BE2C (cell line): ENCODE data around the gene RALGPS2.

ENCODE experiments used
- DNase-seq: peaks from one replicate; pipeline ENCODE4 v3.0.0-alpha.2; 2020
- H3K27me3 ChIP-seq: fragments of 250-450 bp; sonication (Bioruptor Pico); 2 replicates; pipeline ENCODE4 v1.5.1; 2020; ENCODE audit warnings: mild to moderate bottlenecking
- H3K36me3 ChIP-seq: fragments of 250-450 bp; sonication (Bioruptor Pico); 2 replicates; pipeline ENCODE4 v1.5.1; 2020; ENCODE audit warnings: mild to moderate bottlenecking
- H3K4me1 ChIP-seq: fragments of 250-450 bp; sonication (Bioruptor Pico); 2 replicates; pipeline ENCODE4 v1.5.1; 2020
- H3K4me3 ChIP-seq: 2 replicates; pipeline ENCODE4 v1.5.1; 2011; ENCODE audit warnings: low read depth, low read length
- H3K9me3 ChIP-seq: fragments of 250-450 bp; sonication (Bioruptor Pico); 2 replicates; pipeline ENCODE4 v1.5.1; 2020
- TF ChIP-seq, protein P1 (sequence below): IDR thresholded peaks from 2 replicates; pipeline ENCODE4 v1.5.1; 2012; ENCODE audit warnings: mild to moderate bottlenecking, low read depth, low read length

The RALGPS2 gene

DNA sequence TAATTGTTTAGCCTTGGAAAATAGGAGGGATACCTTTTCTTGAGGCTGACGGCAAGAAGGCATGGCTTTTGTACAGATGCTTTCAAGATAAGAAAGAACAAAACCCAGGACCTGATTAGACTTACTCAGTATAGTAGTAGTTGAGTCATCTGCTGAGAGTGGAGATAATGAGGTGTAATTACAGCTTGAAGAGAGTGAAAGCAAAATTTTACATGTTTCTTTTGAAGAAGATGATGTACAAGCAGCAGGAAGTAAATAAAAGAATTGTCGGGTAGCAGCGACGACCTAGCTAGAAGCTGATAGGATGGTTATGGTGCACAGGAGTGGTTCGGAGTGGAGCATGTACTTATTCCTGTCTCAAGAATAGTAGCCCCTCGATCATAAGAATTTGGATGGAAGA, 139.3 kb downstream of the RALGPS2 start:
- Histone ChIP-seq H3K4me3 (no peak overlapping the region), H3K36me3 (no peaks in the 10 kb centered on the region), H3K27me3 (0 out of 2 replicates have a peak, but pooled peaks cover 5% of the 10 kb centered on the region), H3K9me3 (no peaks in the 10 kb centered on the region), H3K4me1 (no peaks in the 10 kb centered on the region)
- DNase-seq, result no peak
- TF ChIP-seq, protein P1, sequence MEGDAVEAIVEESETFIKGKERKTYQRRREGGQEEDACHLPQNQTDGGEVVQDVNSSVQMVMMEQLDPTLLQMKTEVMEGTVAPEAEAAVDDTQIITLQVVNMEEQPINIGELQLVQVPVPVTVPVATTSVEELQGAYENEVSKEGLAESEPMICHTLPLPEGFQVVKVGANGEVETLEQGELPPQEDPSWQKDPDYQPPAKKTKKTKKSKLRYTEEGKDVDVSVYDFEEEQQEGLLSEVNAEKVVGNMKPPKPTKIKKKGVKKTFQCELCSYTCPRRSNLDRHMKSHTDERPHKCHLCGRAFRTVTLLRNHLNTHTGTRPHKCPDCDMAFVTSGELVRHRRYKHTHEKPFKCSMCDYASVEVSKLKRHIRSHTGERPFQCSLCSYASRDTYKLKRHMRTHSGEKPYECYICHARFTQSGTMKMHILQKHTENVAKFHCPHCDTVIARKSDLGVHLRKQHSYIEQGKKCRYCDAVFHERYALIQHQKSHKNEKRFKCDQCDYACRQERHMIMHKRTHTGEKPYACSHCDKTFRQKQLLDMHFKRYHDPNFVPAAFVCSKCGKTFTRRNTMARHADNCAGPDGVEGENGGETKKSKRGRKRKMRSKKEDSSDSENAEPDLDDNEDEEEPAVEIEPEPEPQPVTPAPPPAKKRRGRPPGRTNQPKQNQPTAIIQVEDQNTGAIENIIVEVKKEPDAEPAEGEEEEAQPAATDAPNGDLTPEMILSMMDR, result no peak

DNA sequence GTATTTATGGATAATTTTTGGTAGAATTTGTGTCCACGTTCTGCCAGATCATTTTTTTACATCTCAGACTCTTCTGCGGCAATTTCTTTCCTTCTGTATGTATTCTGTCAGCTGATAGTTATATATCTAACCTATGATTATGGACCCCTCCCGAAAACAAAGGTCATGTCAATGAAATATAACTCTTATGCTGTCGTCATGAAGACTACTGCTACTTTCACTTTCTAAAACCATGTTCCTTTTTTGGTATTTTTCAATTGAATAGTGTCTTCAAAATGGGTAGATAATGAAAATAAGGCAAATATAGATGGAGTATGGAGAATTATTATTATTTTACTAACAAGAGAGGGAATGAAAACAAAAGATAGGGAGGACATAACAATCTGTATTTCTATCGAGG, 142.6 kb downstream of the RALGPS2 start:
- Histone ChIP-seq H3K4me3 (no peak overlapping the region), H3K36me3 (no peaks in the 10 kb centered on the region), H3K9me3 (no peaks in the 10 kb centered on the region), H3K27me3 (0 out of 2 replicates have a peak, but pooled peaks cover 5% of the 10 kb centered on the region), H3K4me1 (no peaks in the 10 kb centered on the region)
- DNase-seq, result no peak
- TF ChIP-seq, protein P1, result no peak

DNA sequence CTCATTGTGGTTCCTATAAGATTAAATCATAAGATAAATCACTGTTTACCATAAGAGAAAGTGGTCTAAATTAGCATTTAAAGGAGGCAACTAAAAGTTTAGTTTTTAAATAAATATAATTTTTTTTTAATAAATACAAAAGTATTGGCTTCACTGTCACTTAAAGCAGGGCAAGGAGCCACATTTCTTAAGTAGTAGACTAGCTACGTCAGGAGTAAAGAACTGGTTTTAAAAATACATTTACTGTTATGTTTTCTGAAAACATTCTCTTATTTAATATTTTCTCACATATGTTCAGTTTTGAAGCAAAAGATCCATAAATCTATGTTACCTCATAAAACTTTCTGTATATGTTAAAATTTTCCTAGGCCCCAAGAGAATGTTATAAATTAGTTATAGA, 143.7 kb downstream of the RALGPS2 start:
- Histone ChIP-seq H3K9me3 (no peaks in the 10 kb centered on the region), H3K27me3 (0 out of 2 replicates have a peak, but pooled peaks cover 5% of the 10 kb centered on the region), H3K36me3 (no peaks in the 10 kb centered on the region), H3K4me1 (no peaks in the 10 kb centered on the region), H3K4me3 (no peak overlapping the region)
- TF ChIP-seq, protein P1, result no peak
- no peak for DNase-seq

DNA sequence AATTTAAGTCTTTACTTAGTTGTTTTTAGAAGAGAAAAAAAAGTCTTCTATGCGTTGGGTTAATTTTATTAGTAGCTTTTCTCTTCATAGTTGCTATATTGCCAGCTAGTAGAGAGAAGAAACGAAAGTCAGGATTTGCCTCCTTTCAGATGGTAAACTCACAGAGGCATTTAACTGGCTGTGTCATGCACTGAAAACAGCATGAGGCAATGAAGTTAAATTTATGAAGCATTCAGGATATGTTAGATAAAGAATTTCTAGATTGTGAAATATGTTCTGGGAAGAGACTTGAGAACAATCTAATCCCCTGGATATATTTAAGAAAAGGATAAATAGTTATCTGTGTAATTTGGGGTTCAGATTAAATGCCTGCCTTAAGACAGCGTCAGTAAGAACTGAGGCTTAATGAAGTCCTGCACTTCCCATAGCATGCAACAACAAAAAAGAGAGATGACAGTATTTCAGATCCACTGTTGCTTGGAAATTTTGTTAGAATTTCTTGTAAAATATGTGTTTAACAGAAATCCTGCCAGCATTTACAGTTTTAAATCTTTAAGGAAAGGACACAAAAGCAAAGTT, 144.2 kb downstream of the RALGPS2 start:
- Histone ChIP-seq H3K36me3 (no peaks in the 10 kb centered on the region), H3K4me3 (no peak overlapping the region), H3K4me1 (no peaks in the 10 kb centered on the region), H3K27me3 (0 out of 2 replicates have a peak, but pooled peaks cover 5% of the 10 kb centered on the region), H3K9me3 (no peaks in the 10 kb centered on the region)
- TF ChIP-seq, protein P1, result no peak
- no peak for DNase-seq

DNA sequence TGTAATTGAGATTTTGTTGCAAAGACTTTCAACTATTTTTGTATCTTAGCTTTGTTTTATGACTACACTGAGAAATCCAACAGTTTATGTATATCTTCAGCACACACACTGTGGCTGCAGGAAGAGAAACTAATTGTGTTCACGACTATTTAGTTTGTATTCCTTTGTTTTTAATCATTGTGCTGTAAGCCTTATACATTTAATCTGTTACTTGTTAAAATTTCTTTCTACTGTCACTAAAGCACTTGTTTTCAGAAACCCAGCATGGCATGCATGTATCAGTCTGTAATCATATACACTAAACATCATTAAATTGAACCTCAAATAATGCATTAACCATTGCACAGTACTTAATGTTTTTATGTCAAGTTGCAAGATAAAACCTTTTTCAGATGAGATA, 145.2 kb downstream of the RALGPS2 start:
- Histone ChIP-seq H3K9me3 (no peaks in the 10 kb centered on the region), H3K27me3 (no peaks in the 10 kb centered on the region), H3K4me1 (no peaks in the 10 kb centered on the region), H3K36me3 (no peaks in the 10 kb centered on the region), H3K4me3 (no peak overlapping the region)
- TF ChIP-seq, protein P1, result no peak
- DNase-seq, result no peak

DNA sequence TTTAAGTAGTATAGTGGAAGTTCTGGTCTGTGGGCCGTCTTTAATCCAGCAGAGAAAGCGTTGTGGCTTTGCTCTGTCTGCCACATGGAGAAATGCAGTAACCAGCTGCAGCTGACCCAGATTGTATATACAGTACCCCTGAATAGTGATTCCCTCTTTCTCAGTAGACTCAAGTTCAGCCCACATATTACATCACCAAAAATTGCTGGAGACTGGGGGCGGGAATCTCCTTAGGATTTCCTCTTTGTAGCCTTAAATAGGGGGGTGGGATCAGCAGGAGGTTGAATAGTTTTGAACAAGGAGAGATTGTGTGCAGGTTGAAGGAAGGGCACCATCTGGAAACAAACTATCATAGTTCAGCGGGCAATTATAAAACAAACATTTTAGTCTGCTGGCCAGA, 145.9 kb downstream of the RALGPS2 start, which contains the start of gene ANGPTL1:
Gene ANGPTL1, minus strand, starts transcription at position 134 of the 400 bp plus-strand sequence. CDS start 5,301 bp downstream, outside the sequence.
- Histone ChIP-seq H3K4me1 (no peaks in the 10 kb centered on the region), H3K27me3 (no peaks in the 10 kb centered on the region), H3K4me3 (no peak within 1 kb of the TSS), H3K9me3 (no peaks in the 10 kb centered on the region), H3K36me3 (no peaks in the 10 kb centered on the region)
- TF ChIP-seq, protein P1, result no peak
- no peak for DNase-seq
